Keratinocyte (primary cell): ENCODE results near the gene SEC14L2. TPM values are rescaled to one million over a fixed set of nuclear protein-coding genes. Genes with fewer than 3 reads are reported as not detected.
"Not testable (repeated sequence)": the region's sequence is repeated elsewhere in the genome, so short reads cannot be mapped to it uniquely, and the experiment has no call there.

Experiments used
- DNase-seq: peaks from one replicate; pipeline ENCODE4 v3.0.0-alpha.2; 2011; ENCODE audit warnings: low read depth, missing footprints, low spot score
- FAIRE-seq: peaks from 2 replicates; lab custom pipeline; 2011; peaks lifted over from hg19 to GRCh38; lab: Jason Lieb, UNC
- H2AFZ ChIP-seq: 2 replicates; pipeline ENCODE4 v1.6.0; 2012; ENCODE audit warnings: low read length, control low read depth, inconsistent platforms; ENCODE audit not compliant: control insufficient read depth
- H3K27ac ChIP-seq: 2 replicates; pipeline ENCODE4 v1.5.1; 2011; ENCODE audit warnings: low read length; ENCODE audit not compliant: control insufficient read depth, insufficient read depth
- H3K27me3 ChIP-seq: 3 replicates; pipeline ENCODE4 v1.6.0; 2011; ENCODE audit warnings: low read length; ENCODE audit not compliant: control insufficient read depth, insufficient read depth; ENCODE audit errors: extremely low read depth
- H3K36me3 ChIP-seq, 2 experiments: 2 replicates in 1 of 2; 3 replicates in 1 of 2; pipeline ENCODE4 v1.5.1; 2011; ENCODE audit warnings: low read length in 2 of 2, mild to moderate bottlenecking in 1 of 2; ENCODE audit not compliant: control insufficient read depth in 2 of 2, insufficient read depth in 2 of 2; ENCODE audit errors: extremely low read depth in 1 of 2
- H3K4me1 ChIP-seq: 3 replicates; pipeline ENCODE4 v1.5.1; 2011; ENCODE audit warnings: low read length; ENCODE audit not compliant: control insufficient read depth, insufficient read depth; ENCODE audit errors: extremely low read depth
- H3K4me2 ChIP-seq: 3 replicates; pipeline ENCODE4 v1.6.0; 2011; ENCODE audit warnings: low read depth, low read length; ENCODE audit not compliant: control insufficient read depth, insufficient read depth; ENCODE audit errors: extremely low read depth
- H3K4me3 ChIP-seq, 3 experiments: fragments of 200-600 bp in 1 of 3; sonication (generic) in 1 of 3; 2 replicates in 2 of 3; 3 replicates in 1 of 3; pipeline ENCODE4 v1.5.1; 2011 to 2016; ENCODE audit warnings: low read length in 3 of 3, mild to moderate bottlenecking in 3 of 3, control low read depth in 2 of 3, inconsistent platforms in 1 of 3, low read depth in 1 of 3, mixed read lengths in 1 of 3, mixed run types in 1 of 3, moderate library complexity in 1 of 3; ENCODE audit not compliant: control insufficient read depth in 2 of 3, insufficient read depth in 2 of 3; ENCODE audit errors: extremely low read depth in 1 of 3
- H3K79me2 ChIP-seq: 2 replicates; pipeline ENCODE4 v1.6.0; 2012; ENCODE audit warnings: low read length; ENCODE audit not compliant: control insufficient read depth, insufficient read depth
- H3K9ac ChIP-seq: 3 replicates; pipeline ENCODE4 v1.6.0; 2011; ENCODE audit warnings: low read length; ENCODE audit not compliant: control insufficient read depth, insufficient read depth; ENCODE audit errors: extremely low read depth
- H3K9me1 ChIP-seq: 3 replicates; pipeline ENCODE4 v1.6.0; 2011; ENCODE audit warnings: low read length; ENCODE audit not compliant: control insufficient read depth, insufficient read depth; ENCODE audit errors: extremely low read depth
- H3K9me3 ChIP-seq: 2 replicates; pipeline ENCODE4 v1.5.1; 2012; ENCODE audit warnings: low read depth, low read length; ENCODE audit not compliant: control insufficient read depth
- H4K20me1 ChIP-seq: 3 replicates; pipeline ENCODE4 v1.6.0; 2011; ENCODE audit warnings: low read length; ENCODE audit not compliant: control insufficient read depth, insufficient read depth; ENCODE audit errors: extremely low read depth
- EZH2 ChIP-seq: IDR thresholded peaks from one replicate; pipeline ENCODE4 v1.6.1; 2012; ENCODE audit warnings: inconsistent platforms, mild to moderate bottlenecking, low read length, moderate library complexity
- dilution Hi-C: fragments of 300-500 bp; cut with MboI; formaldehyde crosslinking; loops from one replicate; pipeline ENCODE4 v1.7.0; 2020; ENCODE audit warnings: low sequenced_read_pairs; ENCODE audit not compliant: extremely low pct_ligation_motif_present
- polyA plus RNA-seq, 5 experiments: library from polyadenylated mRNA; depleted of rRNA in 3 of 5; stranded (reverse) in 3 of 5; stranded (forward) in 1 of 5; unstranded in 1 of 5; fragments of >200 nt; gene quantifications; 1 replicate in 1 of 5; 2 replicates in 3 of 5; 3 replicates in 1 of 5; pipeline versions ENCODE4 v1.2.1 to v1.2.3, GENCODE V29; 2011 to 2012; ENCODE audit warnings: missing spikeins in 2 of 5, low read depth in 1 of 5, low replicate concordance in 1 of 5
- TF ChIP-seq, protein P1 (sequence below), 3 experiments: IDR thresholded peaks in 1 of 3; conservative IDR thresholded peaks in 1 of 3; optimal IDR thresholded peaks in 1 of 3; 2 replicates in 2 of 3; 3 replicates in 1 of 3; pipeline versions ENCODE3 to v1.5.1; 2011; ENCODE audit warnings: low read length in 3 of 3, mild to moderate bottlenecking in 3 of 3, moderate library complexity in 2 of 3, control low read depth in 1 of 3, inconsistent platforms in 1 of 3; ENCODE audit not compliant: insufficient read depth in 2 of 3; ENCODE audit errors: extremely low read depth in 1 of 3

The SEC14L2 gene
- polyA plus RNA-seq, 1 donor (not counting 4 experiments of a cell fraction or from before 2014, with no cell fraction given) = 103 TPM

- Histone ChIP-seq H3K9me3 (no peaks in the 10 kb centered on the region), H3K36me3 (no peaks in the 10 kb centered on the region), H3K9me1 (no peaks in the 10 kb centered on the region), H3K4me3 (no peak overlapping the region), H2AFZ (no peak overlapping the region), H3K9ac (no peak overlapping the region), H3K4me1 (no peaks in the 10 kb centered on the region), H3K27me3 (no peaks in the 10 kb centered on the region), H3K79me2 (no peaks in the 10 kb centered on the region), H3K4me2 (no peak overlapping the region), H3K27ac (no peak overlapping the region), H4K20me1 (peaks cover 3% of the 10 kb centered on the region)
- peak; percentile 17 for FAIRE-seq
- no peak for DNase-seq
- dilution Hi-C loops = no loop called here
- no peak for TF ChIP-seq EZH2
- TF ChIP-seq, protein P1, sequence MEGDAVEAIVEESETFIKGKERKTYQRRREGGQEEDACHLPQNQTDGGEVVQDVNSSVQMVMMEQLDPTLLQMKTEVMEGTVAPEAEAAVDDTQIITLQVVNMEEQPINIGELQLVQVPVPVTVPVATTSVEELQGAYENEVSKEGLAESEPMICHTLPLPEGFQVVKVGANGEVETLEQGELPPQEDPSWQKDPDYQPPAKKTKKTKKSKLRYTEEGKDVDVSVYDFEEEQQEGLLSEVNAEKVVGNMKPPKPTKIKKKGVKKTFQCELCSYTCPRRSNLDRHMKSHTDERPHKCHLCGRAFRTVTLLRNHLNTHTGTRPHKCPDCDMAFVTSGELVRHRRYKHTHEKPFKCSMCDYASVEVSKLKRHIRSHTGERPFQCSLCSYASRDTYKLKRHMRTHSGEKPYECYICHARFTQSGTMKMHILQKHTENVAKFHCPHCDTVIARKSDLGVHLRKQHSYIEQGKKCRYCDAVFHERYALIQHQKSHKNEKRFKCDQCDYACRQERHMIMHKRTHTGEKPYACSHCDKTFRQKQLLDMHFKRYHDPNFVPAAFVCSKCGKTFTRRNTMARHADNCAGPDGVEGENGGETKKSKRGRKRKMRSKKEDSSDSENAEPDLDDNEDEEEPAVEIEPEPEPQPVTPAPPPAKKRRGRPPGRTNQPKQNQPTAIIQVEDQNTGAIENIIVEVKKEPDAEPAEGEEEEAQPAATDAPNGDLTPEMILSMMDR (optimal IDR thresholded peaks at IDR 0.05 in 1 of 3, IDR thresholded peaks at IDR 0.05 in 1 of 3, conservative IDR thresholded peaks at IDR 0.05 in 1 of 3; ENCODE audit: extremely low read depth in 1 of 3, insufficient read depth in 2 of 3, low read length in 3 of 3) = no peak
Observed at GRCh38 chr22:30459181-30460052, 62.6 kb downstream of the SEC14L2 start.

- H3K4me2 ChIP-seq = no peak overlapping the region
- H3K9me3 ChIP-seq = no peaks in the 10 kb centered on the region
- no peak for FAIRE-seq
- H4K20me1 ChIP-seq = peaks cover 3% of the 10 kb centered on the region
- no peaks in the 10 kb centered on the region for H3K9me1 ChIP-seq
- dilution Hi-C loops = no loop called here
- no peak overlapping the region for H2AFZ ChIP-seq
- no peak overlapping the region for H3K4me3 ChIP-seq
- no peaks in the 10 kb centered on the region for H3K4me1 ChIP-seq
- H3K27ac ChIP-seq = no peak overlapping the region
- H3K36me3 ChIP-seq = no peaks in the 10 kb centered on the region
- no peaks in the 10 kb centered on the region for H3K27me3 ChIP-seq
- H3K79me2 ChIP-seq = no peaks in the 10 kb centered on the region
- H3K9ac ChIP-seq = no peak overlapping the region
- DNase-seq = no peak
- no peak for TF ChIP-seq EZH2
- TF ChIP-seq, protein P1 (optimal IDR thresholded peaks at IDR 0.05 in 1 of 3, IDR thresholded peaks at IDR 0.05 in 1 of 3, conservative IDR thresholded peaks at IDR 0.05 in 1 of 3; ENCODE audit: extremely low read depth in 1 of 3, insufficient read depth in 2 of 3, low read length in 3 of 3) = no peak
Observed at GRCh38 chr22:30460147-30460546, 63.3 kb downstream of the SEC14L2 start.

DNA sequence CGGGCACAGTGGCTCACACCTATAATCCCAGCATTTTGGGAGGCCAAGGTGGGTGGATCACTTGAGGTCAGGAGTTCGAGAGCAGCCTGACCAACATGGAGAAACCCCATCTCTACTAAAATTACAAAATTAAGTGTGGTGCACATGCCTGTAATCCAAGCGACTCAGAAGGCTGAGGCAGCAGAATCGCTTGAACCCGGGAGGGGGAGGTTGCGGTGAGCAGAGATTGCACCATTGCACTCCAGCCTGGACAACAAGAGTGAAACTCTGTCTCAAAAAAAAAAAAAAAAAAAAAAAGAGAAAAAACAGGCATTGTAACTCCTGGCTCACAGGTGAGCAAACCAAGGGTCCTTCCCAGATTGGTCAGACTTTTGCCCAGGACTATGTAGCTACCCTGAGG is 63.7 kb downstream of the SEC14L2 start:
- dilution Hi-C loops, H4K20me1 ChIP-seq, H3K4me1 ChIP-seq: not testable (repeated sequence)

More for the DNA sequence above, 63.7 kb downstream of the SEC14L2 start:
- not testable (repeated sequence) for DNase-seq, H3K9ac ChIP-seq, H3K4me3 ChIP-seq, H2AFZ ChIP-seq, H3K27me3 ChIP-seq, FAIRE-seq, H3K4me2 ChIP-seq, H3K79me2 ChIP-seq, H3K27ac ChIP-seq, H3K9me1 ChIP-seq, H3K36me3 ChIP-seq, H3K9me3 ChIP-seq
